HepG2 (cell line): Measurements from ENCODE around the gene DSTN. TPM values are rescaled to one million over a fixed set of nuclear protein-coding genes. Genes with fewer than 3 reads are reported as not detected.

Source experiments
- AKAP8 ChIP-seq: sonication (generic); formaldehyde crosslinking; IDR thresholded peaks from 2 replicates; pipeline ENCODE4 v1.5.1; 2020; ENCODE audit warnings: mild to moderate bottlenecking, missing genetic modification reagents
- CREB3 ChIP-seq: sonication (generic); formaldehyde crosslinking; IDR thresholded peaks from 2 replicates; pipeline ENCODE4 v1.5.0; 2020; ENCODE audit warnings: missing genetic modification reagents
- FOXK2 ChIP-seq: fragments of 450-650 bp; IDR thresholded peaks from 2 replicates; pipeline ENCODE4 v1.6.1; 2016
- HES4 ChIP-seq: sonication (generic); formaldehyde crosslinking; IDR thresholded peaks from 2 replicates; pipeline ENCODE4 v1.9.0; 2021; ENCODE audit warnings: mild to moderate bottlenecking, missing genetic modification reagents, borderline replicate concordance
- KLF13 ChIP-seq: sonication (generic); formaldehyde crosslinking; IDR thresholded peaks from 2 replicates; pipeline ENCODE4 v1.4.0; 2020; ENCODE audit warnings: mild to moderate bottlenecking, missing genetic modification reagents
- MEIS1 ChIP-seq: sonication (generic); formaldehyde crosslinking; IDR thresholded peaks from 2 replicates; pipeline ENCODE4 v1.9.0; 2021; ENCODE audit warnings: mild to moderate bottlenecking, missing genetic modification reagents, moderate library complexity, borderline replicate concordance
- TBX3 ChIP-seq: fragments of 450-650 bp; IDR thresholded peaks from 2 replicates; pipeline ENCODE4 v1.6.1; 2017; ENCODE audit warnings: antibody characterized with exemption, mild to moderate bottlenecking, inconsistent platforms, borderline replicate concordance
- ZBTB7A ChIP-seq: sonication (generic); formaldehyde crosslinking; IDR thresholded peaks from 2 replicates; pipeline ENCODE4 v1.8.0; 2022; ENCODE audit warnings: mild to moderate bottlenecking, missing genetic modification reagents
- ZNF230 ChIP-seq: sonication (generic); formaldehyde crosslinking; IDR thresholded peaks from 2 replicates; pipeline ENCODE4 v1.4.0; 2020; ENCODE audit warnings: mild to moderate bottlenecking, missing genetic modification reagents
- ZNF350 ChIP-seq: sonication (generic); formaldehyde crosslinking; IDR thresholded peaks from 2 replicates; pipeline ENCODE4 v1.4.0; 2020; ENCODE audit warnings: mild to moderate bottlenecking, low read depth, missing genetic modification reagents, borderline replicate concordance
- ZNF432 ChIP-seq: sonication (generic); formaldehyde crosslinking; IDR thresholded peaks from 2 replicates; pipeline ENCODE4 v1.5.0; 2020; ENCODE audit warnings: missing genetic modification reagents, mild to moderate bottlenecking, borderline replicate concordance
- ZNF441 ChIP-seq: sonication (generic); formaldehyde crosslinking; IDR thresholded peaks from 2 replicates; pipeline ENCODE4 v1.7.0; 2021; ENCODE audit warnings: missing genetic modification reagents, borderline replicate concordance
- ZNF451 ChIP-seq: sonication (generic); formaldehyde crosslinking; IDR thresholded peaks from 2 replicates; pipeline ENCODE4 v1.5.0; 2020; ENCODE audit warnings: mild to moderate bottlenecking, missing genetic modification reagents
- ZNF530 ChIP-seq: sonication (generic); formaldehyde crosslinking; IDR thresholded peaks from 2 replicates; pipeline ENCODE4 v1.5.0; 2020; ENCODE audit warnings: low read depth, mild to moderate bottlenecking, missing genetic modification reagents
- ZNF629 ChIP-seq: sonication (generic); formaldehyde crosslinking; conservative IDR thresholded peaks from 2 replicates; pipeline ENCODE4 v1.5.0; 2020; ENCODE audit warnings: missing genetic modification reagents
- ZNF740 ChIP-seq: sonication (generic); formaldehyde crosslinking; IDR thresholded peaks from 2 replicates; pipeline ENCODE4 v1.4.0; 2020; ENCODE audit warnings: missing genetic modification reagents
- polyA plus RNA-seq, 8 experiments: library from polyadenylated mRNA; depleted of rRNA in 3 of 8; stranded (reverse) in 7 of 8; unstranded in 1 of 8; fragments of >200 nt; fragmentation: Illumina TruSeq in 4 of 8; extraction: Trizol in 4 of 8; gene quantifications; 2 replicates each; pipeline versions ENCODE4 v1.2.1 to v1.2.3, GENCODE V29; 2011 to 2016; ENCODE audit warnings: low read depth in 4 of 8, missing spikeins in 1 of 8, mixed read lengths in 1 of 8; ENCODE audit not compliant: insufficient read depth in 1 of 8
- total RNA-seq, 5 experiments: library from RNA; depleted of rRNA; stranded (reverse); fragments of >200 nt; fragmentation: Illumina TruSeq; extraction: Trizol; gene quantifications; 2 replicates each; pipeline ENCODE4 v1.2.3, GENCODE V29; 2016; ENCODE audit warnings: low read depth in 1 of 5
- TF ChIP-seq, protein P1 (sequence below): sonication (generic); formaldehyde crosslinking; conservative IDR thresholded peaks from 2 replicates; pipeline ENCODE4 v1.5.0; 2020; ENCODE audit warnings: missing genetic modification reagents
- TF ChIP-seq, protein P2 (sequence below): sonication (generic); formaldehyde crosslinking; IDR thresholded peaks from 2 replicates; pipeline ENCODE4 v1.4.0; 2020; ENCODE audit warnings: missing genetic modification reagents, low read depth, mild to moderate bottlenecking, borderline replicate concordance
- TF ChIP-seq, protein P3 (sequence below): sonication (generic); formaldehyde crosslinking; IDR thresholded peaks from 2 replicates; pipeline ENCODE4 v1.8.1; 2023; ENCODE audit warnings: mild to moderate bottlenecking, missing genetic modification reagents

Gene DSTN
- total and polyA plus RNA-seq, 2 of the 13 experiments (the other 11 are each of a cell fraction or from before 2014, with no cell fraction given), result 27.6 to 106 TPM

- TF ChIP-seq HES4 (CRISPR knock-in tag) (no peak; the same call in 1 of the 2 replicates), CREB3 (CRISPR knock-in tag) (no peak), ZBTB7A (CRISPR knock-in tag) (no peak), ZNF441 (0 out of 2 replicates have a peak, but pooled peaks have one; percentile 29), ZNF230 (CRISPR knock-in tag) (no peak), ZNF530 (no peak), KLF13 (CRISPR knock-in tag) (peak; percentile 84; the same call in 1 of the 2 replicates), ZNF432 (no peak), MEIS1 (CRISPR knock-in tag) (peak; percentile 46; the same call in 1 of the 2 replicates), TBX3 (no peak), ZNF350 (peak; percentile 36; the same call in 1 of the 2 replicates), ZNF740 (CRISPR knock-in tag) (no peak; the same call in 1 of the 2 replicates), AKAP8 (CRISPR knock-in tag) (no peak), ZNF629 (0 out of 2 replicates have a peak, but pooled peaks have one; percentile 4), FOXK2 (no peak), ZNF451 (CRISPR knock-in tag) (peak; percentile 92; the same call in 1 of the 2 replicates)
- TF ChIP-seq, protein P1, sequence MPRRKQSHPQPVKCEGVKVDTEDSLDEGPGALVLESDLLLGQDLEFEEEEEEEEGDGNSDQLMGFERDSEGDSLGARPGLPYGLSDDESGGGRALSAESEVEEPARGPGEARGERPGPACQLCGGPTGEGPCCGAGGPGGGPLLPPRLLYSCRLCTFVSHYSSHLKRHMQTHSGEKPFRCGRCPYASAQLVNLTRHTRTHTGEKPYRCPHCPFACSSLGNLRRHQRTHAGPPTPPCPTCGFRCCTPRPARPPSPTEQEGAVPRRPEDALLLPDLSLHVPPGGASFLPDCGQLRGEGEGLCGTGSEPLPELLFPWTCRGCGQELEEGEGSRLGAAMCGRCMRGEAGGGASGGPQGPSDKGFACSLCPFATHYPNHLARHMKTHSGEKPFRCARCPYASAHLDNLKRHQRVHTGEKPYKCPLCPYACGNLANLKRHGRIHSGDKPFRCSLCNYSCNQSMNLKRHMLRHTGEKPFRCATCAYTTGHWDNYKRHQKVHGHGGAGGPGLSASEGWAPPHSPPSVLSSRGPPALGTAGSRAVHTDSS, result no peak
- TF ChIP-seq, protein P2, sequence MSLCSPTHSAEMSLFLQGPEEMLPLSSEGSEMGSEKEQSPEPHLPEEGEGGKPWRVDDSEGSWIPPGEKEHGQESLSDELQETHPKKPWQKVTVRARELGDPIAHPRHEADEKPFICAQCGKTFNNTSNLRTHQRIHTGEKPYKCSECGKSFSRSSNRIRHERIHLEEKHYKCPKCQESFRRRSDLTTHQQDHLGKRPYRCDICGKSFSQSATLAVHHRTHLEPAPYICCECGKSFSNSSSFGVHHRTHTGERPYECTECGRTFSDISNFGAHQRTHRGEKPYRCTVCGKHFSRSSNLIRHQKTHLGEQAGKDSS (CRISPR knock-in tag), result 0 out of 2 replicates have a peak, but pooled peaks have one; percentile 23
- TF ChIP-seq, protein P3, sequence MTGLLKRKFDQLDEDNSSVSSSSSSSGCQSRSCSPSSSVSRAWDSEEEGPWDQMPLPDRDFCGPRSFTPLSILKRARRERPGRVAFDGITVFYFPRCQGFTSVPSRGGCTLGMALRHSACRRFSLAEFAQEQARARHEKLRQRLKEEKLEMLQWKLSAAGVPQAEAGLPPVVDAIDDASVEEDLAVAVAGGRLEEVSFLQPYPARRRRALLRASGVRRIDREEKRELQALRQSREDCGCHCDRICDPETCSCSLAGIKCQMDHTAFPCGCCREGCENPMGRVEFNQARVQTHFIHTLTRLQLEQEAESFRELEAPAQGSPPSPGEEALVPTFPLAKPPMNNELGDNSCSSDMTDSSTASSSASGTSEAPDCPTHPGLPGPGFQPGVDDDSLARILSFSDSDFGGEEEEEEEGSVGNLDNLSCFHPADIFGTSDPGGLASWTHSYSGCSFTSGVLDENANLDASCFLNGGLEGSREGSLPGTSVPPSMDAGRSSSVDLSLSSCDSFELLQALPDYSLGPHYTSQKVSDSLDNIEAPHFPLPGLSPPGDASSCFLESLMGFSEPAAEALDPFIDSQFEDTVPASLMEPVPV, result peak; percentile 93
Observed at GRCh38 chr20:17569616-17570346, at the start of gene DSTN (continued).
